DND-41 (cell line): Measurements from ENCODE around the gene PTPN1.

Experiments
- ATAC-seq: fragments of 200-7000 bp; cut with Tn5 transposase; 3 replicates; pipeline ENCODE4 v1.9.1; 2021; ENCODE audit warnings: low read depth; ENCODE audit not compliant: insufficient read depth
- DNase-seq: peaks from one replicate; pipeline ENCODE4 v3.0.0-alpha.2; 2020
- H2AFZ ChIP-seq: 2 replicates; pipeline ENCODE4 v1.6.0; 2012; ENCODE audit warnings: low read depth, low read length
- H3K27ac ChIP-seq: 2 replicates; pipeline ENCODE4 v1.5.1; 2012; ENCODE audit warnings: low read length, inconsistent platforms
- H3K27me3 ChIP-seq: fragments of 200-600 bp; sonication (generic); 2 replicates; pipeline ENCODE4 v1.6.0; 2012; ENCODE audit warnings: low read length, mild to moderate bottlenecking, inconsistent platforms; ENCODE audit not compliant: insufficient read depth, poor library complexity
- H3K36me3 ChIP-seq: 2 replicates; pipeline ENCODE4 v1.5.1; 2012; ENCODE audit warnings: low read length, inconsistent platforms; ENCODE audit not compliant: insufficient read depth
- H3K4me1 ChIP-seq: 2 replicates; pipeline ENCODE4 v1.5.1; 2012; ENCODE audit warnings: mild to moderate bottlenecking, low read length; ENCODE audit not compliant: insufficient read depth
- H3K4me2 ChIP-seq: 2 replicates; pipeline ENCODE4 v1.6.0; 2012; ENCODE audit warnings: mild to moderate bottlenecking, moderate library complexity, low read length, inconsistent platforms; ENCODE audit not compliant: insufficient read depth
- H3K4me3 ChIP-seq, 2 experiments: fragments of 200-600 bp in 1 of 2; shearing (Covaris generic) in 1 of 2; 2 replicates each; pipeline ENCODE4 v1.5.1; 2012 to 2016; ENCODE audit warnings: inconsistent platforms in 2 of 2, low read length in 2 of 2, mild to moderate bottlenecking in 2 of 2, low read depth in 1 of 2, moderate library complexity in 1 of 2
- H3K79me2 ChIP-seq: 2 replicates; pipeline ENCODE4 v1.6.0; 2012; ENCODE audit warnings: low read length, inconsistent platforms; ENCODE audit not compliant: insufficient read depth
- H3K9ac ChIP-seq: 2 replicates; pipeline ENCODE4 v1.6.0; 2012; ENCODE audit warnings: low read depth, mild to moderate bottlenecking, inconsistent platforms, low read length, moderate library complexity
- H3K9me3 ChIP-seq: 2 replicates; pipeline ENCODE4 v1.5.1; 2012; ENCODE audit warnings: low read length, moderate library complexity, mild to moderate bottlenecking, inconsistent platforms; ENCODE audit not compliant: insufficient read depth, severe bottlenecking
- H4K20me1 ChIP-seq: 2 replicates; pipeline ENCODE4 v1.6.0; 2012; ENCODE audit warnings: low read length; ENCODE audit not compliant: insufficient read depth
- CTCF ChIP-seq: IDR thresholded peaks from 2 replicates; pipeline ENCODE4 v1.5.1; 2012; ENCODE audit warnings: borderline replicate concordance, low read length, moderate library complexity, mild to moderate bottlenecking; ENCODE audit not compliant: poor library complexity, severe bottlenecking; ENCODE audit errors: extremely low read depth
- EZH2 ChIP-seq: IDR thresholded peaks from 3 replicates; pipeline ENCODE4 v1.6.1; 2012; ENCODE audit warnings: borderline replicate concordance, low read depth, mild to moderate bottlenecking, moderate library complexity, low read length, inconsistent platforms; ENCODE audit not compliant: severe bottlenecking

Gene PTPN1

GRCh38 chr20:50469796-50470195 lies 40.4 kb upstream of the PTPN1 start:
- Histone ChIP-seq H4K20me1 (0 out of 2 replicates have a peak, but pooled peaks cover 2% of the 10 kb centered on the region), H3K4me1 (no peaks in the 10 kb centered on the region), H2AFZ (no peak overlapping the region), H3K4me3 (no peak overlapping the region), H3K79me2 (no peaks in the 10 kb centered on the region), H3K9ac (no peak overlapping the region), H3K4me2 (no peak overlapping the region), H3K9me3 (no peaks in the 10 kb centered on the region), H3K27me3 (peaks cover 10% of the 10 kb centered on the region), H3K27ac (no peak overlapping the region), H3K36me3 (no peaks in the 10 kb centered on the region)
- TF ChIP-seq EZH2 (no peak), CTCF (no peak)
- ATAC-seq (no peak), DNase-seq (no peak)

GRCh38 chr20:50470264-50470858 lies 39.8 kb upstream of the PTPN1 start:
- no peaks in the 10 kb centered on the region for H3K4me1 ChIP-seq
- ATAC-seq (no peak), DNase-seq (no peak)
- no peak overlapping the region for H3K4me2 ChIP-seq
- 0 out of 2 replicates have a peak, but pooled peaks cover 2% of the 10 kb centered on the region for H4K20me1 ChIP-seq
- peaks cover 10% of the 10 kb centered on the region for H3K27me3 ChIP-seq
- H3K27ac ChIP-seq = no peak overlapping the region
- H3K36me3 ChIP-seq = no peaks in the 10 kb centered on the region
- no peak overlapping the region for H3K9ac ChIP-seq
- H3K4me3 ChIP-seq = no peak overlapping the region
- no peaks in the 10 kb centered on the region for H3K9me3 ChIP-seq
- H3K79me2 ChIP-seq = no peaks in the 10 kb centered on the region
- no peak overlapping the region for H2AFZ ChIP-seq
- no peak for TF ChIP-seq EZH2
- TF ChIP-seq CTCF = no peak

GRCh38 chr20:50471231-50471630 lies 39.0 kb upstream of the PTPN1 start:
- H3K9me3 ChIP-seq = no peaks in the 10 kb centered on the region
- H3K4me3 ChIP-seq = no peak overlapping the region
- ATAC-seq (no peak), DNase-seq (no peak)
- no peak overlapping the region for H3K9ac ChIP-seq
- no peaks in the 10 kb centered on the region for H3K36me3 ChIP-seq
- 0 out of 2 replicates have a peak, but pooled peaks cover 2% of the 10 kb centered on the region for H4K20me1 ChIP-seq
- no peak overlapping the region for H3K4me2 ChIP-seq
- H2AFZ ChIP-seq = no peak overlapping the region
- no peaks in the 10 kb centered on the region for H3K4me1 ChIP-seq
- TF ChIP-seq CTCF (no peak), EZH2 (no peak)
- peaks cover 10% of the 10 kb centered on the region for H3K27me3 ChIP-seq
- H3K27ac ChIP-seq = no peak overlapping the region
- H3K79me2 ChIP-seq = no peaks in the 10 kb centered on the region
